Neural progenitor cell (in vitro differentiated cells): ENCODE data around the gene HERC5. TPM values are rescaled to one million over a fixed set of nuclear protein-coding genes. Genes with fewer than 3 reads are reported as not detected.

Experiments used
- DNase-seq: peaks from one replicate; pipeline ENCODE4 v3.0.0-alpha.2; 2016; ENCODE audit warnings: low spot score
- H2AFZ ChIP-seq: fragments of 200-600 bp; sonication (generic); replicated peaks from 2 replicates; pipeline ENCODE4 v1.6.1; 2016; ENCODE audit warnings: antibody characterized with exemption
- H3F3A ChIP-seq: fragments of 200-600 bp; sonication (generic); 2 replicates; pipeline ENCODE4 v1.6.1; 2016; ENCODE audit warnings: antibody characterized with exemption, low read depth
- H3K27ac ChIP-seq: fragments of 200-600 bp; sonication (generic); 2 replicates; pipeline ENCODE4 v1.5.1; 2016; ENCODE audit warnings: mild to moderate bottlenecking
- H3K27me3 ChIP-seq: fragments of 200-600 bp; sonication (generic); 2 replicates; pipeline ENCODE4 v1.6.1; 2016; ENCODE audit warnings: mild to moderate bottlenecking, moderate library complexity
- H3K36me3 ChIP-seq: fragments of 200-600 bp; sonication (generic); 2 replicates; pipeline ENCODE4 v1.5.1; 2016
- H3K4me1 ChIP-seq: fragments of 200-600 bp; sonication (generic); 2 replicates; pipeline ENCODE4 v1.6.1; 2016; ENCODE audit warnings: mixed run types
- H3K4me2 ChIP-seq: fragments of 200-600 bp; sonication (generic); 2 replicates; pipeline ENCODE4 v1.6.1; 2016
- H3K4me3 ChIP-seq: fragments of 200-600 bp; sonication (generic); 2 replicates; pipeline ENCODE4 v1.5.1; 2016
- H3K79me2 ChIP-seq: fragments of 200-600 bp; sonication (generic); 2 replicates; pipeline ENCODE4 v1.6.1; 2016; ENCODE audit warnings: low read depth
- H3K9ac ChIP-seq: fragments of 200-600 bp; sonication (generic); 2 replicates; pipeline ENCODE4 v1.6.1; 2016
- H3K9me3 ChIP-seq: fragments of 200-600 bp; sonication (generic); 2 replicates; pipeline ENCODE4 v1.5.1; 2016; ENCODE audit warnings: low read depth
- H4K20me1 ChIP-seq: fragments of 200-600 bp; sonication (generic); 2 replicates; pipeline ENCODE4 v1.6.1; 2016; ENCODE audit warnings: low read depth
- H3K27ac Mint-ChIP-seq: 3 replicates; pipeline ENCODE4 v1.8.0; 2021; ENCODE audit warnings: mixed read lengths
- H3K27me3 Mint-ChIP-seq: 2 replicates; pipeline ENCODE4 v1.8.0; 2022; ENCODE audit warnings: low read depth, mild to moderate bottlenecking, inconsistent platforms, moderate library complexity, mixed read lengths; ENCODE audit not compliant: insufficient read depth
- H3K36me3 Mint-ChIP-seq: 3 replicates; pipeline ENCODE4 v1.8.0; 2021; ENCODE audit warnings: mixed read lengths
- H3K4me1 Mint-ChIP-seq: 3 replicates; pipeline ENCODE4 v1.8.0; 2021; ENCODE audit warnings: mixed read lengths
- H3K4me3 Mint-ChIP-seq: 3 replicates; pipeline ENCODE4 v1.8.0; 2021; ENCODE audit warnings: mild to moderate bottlenecking, moderate library complexity, mixed read lengths
- H3K9me3 Mint-ChIP-seq: 3 replicates; pipeline ENCODE4 v1.8.0; 2020; ENCODE audit warnings: mixed read lengths
- CTCF ChIP-seq: fragments of 200-600 bp; sonication (generic); IDR thresholded peaks from 2 replicates; pipeline ENCODE4 v1.5.1; 2017; ENCODE audit warnings: antibody characterized with exemption, mild to moderate bottlenecking
- EZH2 ChIP-seq: fragments of 200-600 bp; sonication (generic); IDR thresholded peaks from 2 replicates; pipeline ENCODE4 v1.6.1; 2017; ENCODE audit warnings: antibody characterized with exemption, mild to moderate bottlenecking, moderate library complexity
- EZH2phosphoT487 ChIP-seq: fragments of 200-600 bp; sonication (generic); IDR thresholded peaks from 2 replicates; pipeline ENCODE4 v1.6.1; 2017; ENCODE audit warnings: antibody characterized with exemption
- total RNA-seq: library from RNA; depleted of rRNA; stranded (reverse); fragments of >200 nt; gene quantifications from 2 replicates; pipeline ENCODE4 v1.2.3, GENCODE V29; 2015; ENCODE audit warnings: low replicate concordance

The HERC5 gene
- total RNA-seq, 1 donor from 2014 or later = 6.6 TPM

DNA sequence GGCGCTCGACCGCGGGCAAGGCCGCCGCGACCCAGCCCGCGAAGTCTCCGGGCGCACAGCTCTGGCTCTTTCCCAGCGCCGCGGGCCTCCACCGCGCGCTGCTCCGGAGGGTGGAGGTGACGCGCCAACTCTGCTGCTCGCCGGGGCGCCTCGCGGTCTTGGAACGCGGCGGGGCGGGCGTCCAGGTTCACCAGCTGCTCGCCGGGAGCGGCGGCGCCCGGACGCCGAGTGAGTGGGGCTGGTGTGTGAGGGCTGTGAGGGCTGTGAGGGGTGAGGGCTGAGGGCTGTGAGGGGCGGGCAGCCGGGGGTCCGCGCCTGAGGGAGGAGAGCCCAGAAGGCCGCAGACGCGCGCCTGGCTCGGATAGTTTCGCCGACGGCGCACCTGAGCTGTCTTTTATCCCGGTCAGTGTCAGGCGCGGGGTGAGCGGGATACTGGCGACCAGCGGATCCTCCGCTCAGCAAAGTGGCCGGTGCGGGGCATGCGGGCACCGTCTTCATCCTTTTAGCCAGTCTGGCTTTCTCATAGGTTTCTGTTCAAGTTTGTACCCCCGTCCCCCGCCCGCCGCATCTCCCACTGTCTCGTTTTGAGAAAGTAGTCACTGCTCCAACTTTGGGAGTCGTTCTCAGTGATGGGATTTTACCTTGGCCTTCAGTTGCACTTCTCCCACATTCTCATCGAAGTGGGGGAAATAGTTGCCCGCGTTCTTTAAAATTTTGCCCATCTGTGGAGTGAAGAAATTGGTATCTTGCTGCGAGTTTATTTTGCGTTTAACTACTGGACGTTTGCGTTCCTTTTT, 586 bp downstream of the HERC5 start:
- H4K20me1 ChIP-seq = no peaks in the 10 kb centered on the region
- H3K27ac ChIP-seq = no peak overlapping the region
- peak overlapping the region; percentile 45 for H3K4me3 ChIP-seq
- TF ChIP-seq EZH2 = peak; percentile 92
- TF ChIP-seq EZH2phosphoT487 = peak; percentile 89
- no peak for TF ChIP-seq CTCF
- H3K27me3 ChIP-seq = peaks cover 36% of the 10 kb centered on the region
- peak overlapping the region; percentile 93 for H2AFZ ChIP-seq
- Mint-ChIP-seq H3K27me3 (peaks cover 25% of the 10 kb centered on the region), H3K4me1 (peaks cover 6% of the 10 kb centered on the region), H3K36me3 (no peaks in the 10 kb centered on the region), H3K9me3 (peaks cover 2% of the 10 kb centered on the region), H3K4me3 (peak overlapping the region; percentile 82), H3K27ac (no peak overlapping the region)
- no peak overlapping the region for H3K9ac ChIP-seq
- H3K36me3 ChIP-seq = no peaks in the 10 kb centered on the region
- peaks cover 23% of the 10 kb centered on the region for H3F3A ChIP-seq
- H3K4me2 ChIP-seq = peak overlapping the region; percentile 74
- no peaks in the 10 kb centered on the region for H3K9me3 ChIP-seq
- H3K79me2 ChIP-seq = no peaks in the 10 kb centered on the region
- DNase-seq = peak; percentile 66
- H3K4me1 ChIP-seq = peaks cover 4% of the 10 kb centered on the region

- peak overlapping the region; percentile 74 for H3K4me2 ChIP-seq
- no peaks in the 10 kb centered on the region for H4K20me1 ChIP-seq
- DNase-seq = no peak
- H3K9me3 Mint-ChIP-seq = peaks cover 2% of the 10 kb centered on the region
- H3K9ac ChIP-seq = no peak overlapping the region
- peak overlapping the region; percentile 82 for H3K4me3 Mint-ChIP-seq
- H3F3A ChIP-seq = peaks cover 23% of the 10 kb centered on the region
- no peaks in the 10 kb centered on the region for H3K36me3 ChIP-seq
- no peaks in the 10 kb centered on the region for H3K36me3 Mint-ChIP-seq
- peak overlapping the region; percentile 45 for H3K4me3 ChIP-seq
- peaks cover 25% of the 10 kb centered on the region for H3K27me3 Mint-ChIP-seq
- peaks cover 4% of the 10 kb centered on the region for H3K4me1 ChIP-seq
- no peaks in the 10 kb centered on the region for H3K79me2 ChIP-seq
- H3K27me3 ChIP-seq = peaks cover 36% of the 10 kb centered on the region
- no peak overlapping the region for H2AFZ ChIP-seq
- H3K27ac Mint-ChIP-seq = no peak overlapping the region
- peaks cover 6% of the 10 kb centered on the region for H3K4me1 Mint-ChIP-seq
- H3K9me3 ChIP-seq = no peaks in the 10 kb centered on the region
- TF ChIP-seq CTCF (no peak), EZH2 (peak; percentile 35), EZH2phosphoT487 (peak; percentile 6)
- H3K27ac ChIP-seq = no peak overlapping the region
Observed at GRCh38 chr4:88458104-88458740, 1.3 kb downstream of the HERC5 start.

DNA sequence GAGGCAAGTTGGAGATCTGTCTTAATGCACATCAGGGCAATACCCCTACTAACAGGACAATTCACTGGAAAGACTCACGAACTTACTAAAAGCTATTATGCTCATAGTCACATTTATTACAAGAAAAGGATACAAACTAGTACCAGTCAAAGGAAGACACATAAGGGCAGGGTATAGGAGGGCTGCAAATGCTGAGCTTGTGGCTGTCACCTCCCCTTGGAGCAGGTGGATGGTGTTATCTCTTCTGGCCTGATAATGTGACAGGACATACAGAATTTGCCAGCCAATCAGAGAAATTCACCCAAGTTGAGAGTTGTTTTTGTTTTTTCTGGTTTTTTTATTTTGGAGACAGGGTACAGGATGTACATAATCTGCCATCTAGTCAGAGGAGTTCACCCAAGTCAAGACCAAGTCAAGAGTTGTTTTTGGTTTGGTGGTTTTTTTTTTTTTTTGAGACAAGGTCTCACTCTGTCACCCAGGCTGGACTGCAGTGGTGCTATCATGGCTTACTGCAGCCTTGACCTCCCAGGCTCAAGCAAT, 8.8 kb downstream of the HERC5 start:
- no peak for TF ChIP-seq EZH2phosphoT487
- no peak for TF ChIP-seq CTCF
- no peak for TF ChIP-seq EZH2
- H3K4me3 ChIP-seq = no peak overlapping the region
- no peaks in the 10 kb centered on the region for H3K9me3 Mint-ChIP-seq
- no peak overlapping the region for H3K4me3 Mint-ChIP-seq
- no peaks in the 10 kb centered on the region for H3K4me1 ChIP-seq
- no peaks in the 10 kb centered on the region for H3K79me2 ChIP-seq
- no peaks in the 10 kb centered on the region for H3K36me3 Mint-ChIP-seq
- H3F3A ChIP-seq = no peaks in the 10 kb centered on the region
- H3K9me3 ChIP-seq = no peaks in the 10 kb centered on the region
- H3K36me3 ChIP-seq = no peaks in the 10 kb centered on the region
- no peaks in the 10 kb centered on the region for H3K27me3 Mint-ChIP-seq
- no peaks in the 10 kb centered on the region for H4K20me1 ChIP-seq
- no peak overlapping the region for H3K27ac ChIP-seq
- no peaks in the 10 kb centered on the region for H3K27me3 ChIP-seq
- no peak overlapping the region for H3K9ac ChIP-seq
- DNase-seq = no peak
- no peak overlapping the region for H2AFZ ChIP-seq
- no peak overlapping the region for H3K27ac Mint-ChIP-seq
- H3K4me2 ChIP-seq = no peak overlapping the region
- no peaks in the 10 kb centered on the region for H3K4me1 Mint-ChIP-seq
